Hematopoietic multipotent progenitor cell treated with erythropoietin and hydrocortisone succinate and interleukin-3 and kit ligand, for 4 days (in vitro differentiated cells): ENCODE results near the gene CXorf51B.
"Not testable (repeated sequence)": the region's sequence is repeated elsewhere in the genome, so short reads cannot be mapped to it uniquely, and the experiment has no call there.

ENCODE experiments used
- DNase-seq: peaks from one replicate; pipeline ENCODE4 v3.0.0-alpha.2; 2015

The CXorf51B gene

DNA sequence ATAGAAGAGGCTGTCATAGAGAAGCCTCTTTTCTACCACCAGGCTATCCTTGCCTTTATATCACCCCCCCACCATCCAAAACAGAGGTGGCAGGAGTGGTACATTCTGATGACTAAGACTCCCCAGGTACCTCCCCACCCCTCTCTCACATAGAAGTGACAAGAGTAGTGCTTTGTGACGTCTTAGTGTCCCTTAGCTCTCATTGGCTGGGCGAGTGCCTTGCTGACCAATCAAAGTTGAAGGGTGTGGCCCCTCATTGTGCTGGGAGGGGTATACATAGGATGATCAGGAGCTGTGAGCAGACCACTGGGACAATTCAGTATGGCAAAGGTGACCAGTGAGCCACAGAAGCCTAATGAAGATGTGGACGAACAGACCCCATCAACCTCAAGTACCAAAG lies at the start of gene CXorf51B:
Gene CXorf51B (plus strand): TSS at position 301 of the 400 bp plus-strand sequence. CDS start 21 bp downstream, at position 322.
- DNase-seq: not testable (repeated sequence)

DNA sequence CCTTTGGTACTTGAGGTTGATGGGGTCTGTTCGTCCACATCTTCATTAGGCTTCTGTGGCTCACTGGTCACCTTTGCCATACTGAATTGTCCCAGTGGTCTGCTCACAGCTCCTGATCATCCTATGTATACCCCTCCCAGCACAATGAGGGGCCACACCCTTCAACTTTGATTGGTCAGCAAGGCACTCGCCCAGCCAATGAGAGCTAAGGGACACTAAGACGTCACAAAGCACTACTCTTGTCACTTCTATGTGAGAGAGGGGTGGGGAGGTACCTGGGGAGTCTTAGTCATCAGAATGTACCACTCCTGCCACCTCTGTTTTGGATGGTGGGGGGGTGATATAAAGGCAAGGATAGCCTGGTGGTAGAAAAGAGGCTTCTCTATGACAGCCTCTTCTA lies 5.1 kb downstream of the CXorf51B start, which contains the start of gene CXorf51A:
Gene CXorf51A (minus strand): TSS at position 101 of the 400 bp plus-strand sequence. CDS start 21 bp downstream, at position 80.
- not testable (repeated sequence) for DNase-seq

DNA sequence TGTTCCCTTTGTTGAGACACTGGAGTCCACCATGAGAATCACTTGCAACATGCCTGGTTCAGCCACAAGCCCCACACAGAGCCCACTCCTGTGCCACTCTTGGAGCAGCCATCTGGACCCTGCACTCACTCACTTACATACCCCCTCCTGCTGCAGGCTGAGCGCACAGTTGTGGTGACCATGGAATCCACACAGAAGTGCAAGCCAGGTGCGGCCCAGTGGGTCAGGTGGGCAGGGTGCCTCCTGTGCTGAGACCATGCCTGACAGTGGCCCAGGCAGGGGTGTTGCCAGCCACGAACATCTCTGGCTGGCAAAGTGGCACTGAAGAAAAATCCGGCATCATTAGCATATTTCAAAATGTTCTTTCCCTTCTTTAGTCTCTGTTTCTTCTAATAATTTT lies 22.4 kb downstream of the CXorf51B start:
- DNase-seq: no peak

DNA sequence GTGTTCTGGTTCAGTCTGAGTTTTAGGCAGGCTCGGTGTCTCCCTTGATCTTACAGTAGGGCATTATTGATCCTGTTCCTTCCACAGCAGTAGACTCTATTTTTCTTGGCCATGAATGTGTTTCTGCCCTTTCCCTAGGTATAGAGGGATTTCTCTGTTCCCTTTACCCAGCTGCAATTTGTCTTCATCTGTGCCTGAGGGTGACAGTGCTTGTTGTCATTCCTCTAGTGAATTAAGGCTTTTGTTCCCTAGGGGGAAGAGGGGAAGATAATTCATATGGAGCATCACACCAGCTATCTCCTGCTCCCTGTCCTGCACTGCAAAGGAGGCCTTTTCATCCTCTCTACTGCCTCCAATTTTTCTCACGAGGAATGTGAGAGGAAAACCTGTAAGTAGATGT lies 44.7 kb downstream of the CXorf51B start:
- DNase-seq: no peak
